ENCODE results near the gene PTPRD. TPM values are rescaled to one million over a fixed set of nuclear protein-coding genes. Genes with fewer than 3 reads are reported as not detected.

PTPRD gene
- total RNA-seq, 1 donor from 2014 or later: 109 TPM

- H3K36me3 Mint-ChIP-seq: no peaks in the 10 kb centered on the region
Measured at GRCh38 chr9:10633785-10634184, 21.0 kb upstream of the PTPRD start.

DNA sequence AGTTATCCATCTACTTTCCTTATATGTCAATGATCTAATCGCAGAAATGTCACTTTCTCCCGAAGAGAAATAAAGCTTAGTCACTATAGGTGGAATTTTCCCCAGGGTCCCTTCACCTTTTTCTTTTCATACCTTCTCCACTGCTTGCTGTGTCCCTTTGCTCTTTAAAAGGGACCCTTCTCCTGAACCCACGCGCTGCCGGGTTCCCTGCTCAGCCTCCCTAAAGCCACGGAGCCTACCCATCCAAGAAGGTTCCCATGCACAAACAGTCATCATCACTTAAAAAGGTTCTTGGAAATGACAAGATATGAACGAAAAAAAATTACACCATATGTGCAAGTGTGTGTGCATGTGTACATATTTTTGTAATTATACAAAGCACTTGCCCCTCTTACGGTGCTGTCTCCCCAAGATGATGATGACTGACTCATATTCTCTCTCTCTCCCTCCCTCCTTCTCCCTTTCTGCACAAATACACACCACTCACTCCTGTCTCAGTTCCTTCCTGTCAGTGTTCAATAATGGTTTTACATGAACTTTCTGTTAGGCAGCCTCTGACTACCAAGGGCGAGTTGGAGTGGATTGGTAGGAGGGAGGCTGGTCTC, 1.5 kb upstream of the PTPRD start:
- Mint-ChIP-seq H3K27me3 (ENCODE audit: low read depth) (peaks cover 81% of the 10 kb centered on the region), H3K4me1 (peaks cover 14% of the 10 kb centered on the region), H3K27ac (no peak overlapping the region), H3K4me3 (peak overlapping the region; percentile 29), H3K9me3 (no peaks in the 10 kb centered on the region), H3K36me3 (no peaks in the 10 kb centered on the region)
- DNase-seq (ENCODE audit: low spot score in 2 of 2, unreplicated experiment in 2 of 2): no peak
- TF ChIP-seq, protein P1, sequence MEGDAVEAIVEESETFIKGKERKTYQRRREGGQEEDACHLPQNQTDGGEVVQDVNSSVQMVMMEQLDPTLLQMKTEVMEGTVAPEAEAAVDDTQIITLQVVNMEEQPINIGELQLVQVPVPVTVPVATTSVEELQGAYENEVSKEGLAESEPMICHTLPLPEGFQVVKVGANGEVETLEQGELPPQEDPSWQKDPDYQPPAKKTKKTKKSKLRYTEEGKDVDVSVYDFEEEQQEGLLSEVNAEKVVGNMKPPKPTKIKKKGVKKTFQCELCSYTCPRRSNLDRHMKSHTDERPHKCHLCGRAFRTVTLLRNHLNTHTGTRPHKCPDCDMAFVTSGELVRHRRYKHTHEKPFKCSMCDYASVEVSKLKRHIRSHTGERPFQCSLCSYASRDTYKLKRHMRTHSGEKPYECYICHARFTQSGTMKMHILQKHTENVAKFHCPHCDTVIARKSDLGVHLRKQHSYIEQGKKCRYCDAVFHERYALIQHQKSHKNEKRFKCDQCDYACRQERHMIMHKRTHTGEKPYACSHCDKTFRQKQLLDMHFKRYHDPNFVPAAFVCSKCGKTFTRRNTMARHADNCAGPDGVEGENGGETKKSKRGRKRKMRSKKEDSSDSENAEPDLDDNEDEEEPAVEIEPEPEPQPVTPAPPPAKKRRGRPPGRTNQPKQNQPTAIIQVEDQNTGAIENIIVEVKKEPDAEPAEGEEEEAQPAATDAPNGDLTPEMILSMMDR (IDR thresholded peaks at IDR 0.05; ENCODE audit: unreplicated experiment): no peak

More at GRCh38 chr9:10633785-10634184, 21.0 kb upstream of the PTPRD start:
- H3K27me3 Mint-ChIP-seq (ENCODE audit: low read depth): no peaks in the 10 kb centered on the region
- H3K9me3 Mint-ChIP-seq: no peaks in the 10 kb centered on the region
- H3K4me3 Mint-ChIP-seq: no peak overlapping the region
- H3K4me1 Mint-ChIP-seq: no peaks in the 10 kb centered on the region
- H3K27ac Mint-ChIP-seq: no peak overlapping the region
- no peak for DNase-seq (ENCODE audit: low spot score in 2 of 2, unreplicated experiment in 2 of 2)
- TF ChIP-seq, protein P1 (IDR thresholded peaks at IDR 0.05; ENCODE audit: unreplicated experiment): no peak

- H3K36me3 Mint-ChIP-seq: no peaks in the 10 kb centered on the region
- no peak overlapping the region for H3K27ac Mint-ChIP-seq
- H3K9me3 Mint-ChIP-seq: no peaks in the 10 kb centered on the region
- TF ChIP-seq, protein P1 (IDR thresholded peaks at IDR 0.05; ENCODE audit: unreplicated experiment): no peak
- H3K27me3 Mint-ChIP-seq (ENCODE audit: low read depth): peaks cover 78% of the 10 kb centered on the region
- DNase-seq (ENCODE audit: low spot score in 2 of 2, unreplicated experiment in 2 of 2): no peak
- H3K4me1 Mint-ChIP-seq: peaks cover 14% of the 10 kb centered on the region
- peak overlapping the region; percentile 70 for H3K4me3 Mint-ChIP-seq
Measured at GRCh38 chr9:10613419-10613818, 617 bp upstream of the PTPRD start.

GRCh38 chr9:10605388-10605787, 7.4 kb downstream of the PTPRD start:
- no peaks in the 10 kb centered on the region for H3K36me3 Mint-ChIP-seq
- TF ChIP-seq, protein P1 (IDR thresholded peaks at IDR 0.05; ENCODE audit: unreplicated experiment): no peak
- no peak for DNase-seq (ENCODE audit: low spot score in 2 of 2, unreplicated experiment in 2 of 2)
- no peak overlapping the region for H3K4me3 Mint-ChIP-seq
- peaks cover 15% of the 10 kb centered on the region for H3K27me3 Mint-ChIP-seq (ENCODE audit: low read depth)
- no peak overlapping the region for H3K27ac Mint-ChIP-seq
- peaks cover 2% of the 10 kb centered on the region for H3K4me1 Mint-ChIP-seq
- H3K9me3 Mint-ChIP-seq: no peaks in the 10 kb centered on the region

DNA sequence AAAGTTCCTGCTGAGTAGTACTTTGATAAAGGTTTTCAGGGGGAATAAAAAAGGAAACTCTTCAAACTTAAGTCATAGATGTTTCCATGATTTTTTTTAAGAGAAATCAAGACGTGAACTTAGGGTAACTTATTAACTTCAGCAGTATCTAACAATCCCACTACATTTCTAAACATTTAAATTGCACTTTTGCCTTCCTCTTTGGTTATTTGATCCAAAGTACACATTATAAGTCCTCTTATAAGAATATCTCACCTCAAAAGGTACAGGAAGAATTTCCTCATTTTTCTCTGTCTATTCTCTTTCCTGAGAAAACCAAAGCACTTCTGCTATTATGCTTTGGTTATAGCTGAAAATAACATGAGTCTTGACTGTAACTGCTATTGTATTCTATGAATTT, 7.9 kb downstream of the PTPRD start:
- Mint-ChIP-seq H3K4me3 (no peak overlapping the region), H3K4me1 (peaks cover 2% of the 10 kb centered on the region), H3K9me3 (no peaks in the 10 kb centered on the region), H3K36me3 (no peaks in the 10 kb centered on the region), H3K27me3 (ENCODE audit: low read depth) (peaks cover 13% of the 10 kb centered on the region), H3K27ac (no peak overlapping the region)
- DNase-seq (ENCODE audit: low spot score in 2 of 2, unreplicated experiment in 2 of 2): no peak
- TF ChIP-seq, protein P1 (IDR thresholded peaks at IDR 0.05; ENCODE audit: unreplicated experiment): no peak

Measured in mesothelial cell of epicardium (in vitro differentiated cells).